GM19463 (cell line): ENCODE measurements around the gene CCSAP.
"Not testable (repeated sequence)": the region's sequence is repeated elsewhere in the genome, so short reads cannot be mapped to it uniquely, and the experiment has no call there.

Experiments used
- ATAC-seq: cut with Tn5 transposase; IDR thresholded peaks from one replicate; pipeline ENCODE4 v1.9.1; 2021; ENCODE audit warnings: mild to moderate bottlenecking, moderate library complexity; ENCODE audit not compliant: unreplicated experiment

CCSAP gene

DNA sequence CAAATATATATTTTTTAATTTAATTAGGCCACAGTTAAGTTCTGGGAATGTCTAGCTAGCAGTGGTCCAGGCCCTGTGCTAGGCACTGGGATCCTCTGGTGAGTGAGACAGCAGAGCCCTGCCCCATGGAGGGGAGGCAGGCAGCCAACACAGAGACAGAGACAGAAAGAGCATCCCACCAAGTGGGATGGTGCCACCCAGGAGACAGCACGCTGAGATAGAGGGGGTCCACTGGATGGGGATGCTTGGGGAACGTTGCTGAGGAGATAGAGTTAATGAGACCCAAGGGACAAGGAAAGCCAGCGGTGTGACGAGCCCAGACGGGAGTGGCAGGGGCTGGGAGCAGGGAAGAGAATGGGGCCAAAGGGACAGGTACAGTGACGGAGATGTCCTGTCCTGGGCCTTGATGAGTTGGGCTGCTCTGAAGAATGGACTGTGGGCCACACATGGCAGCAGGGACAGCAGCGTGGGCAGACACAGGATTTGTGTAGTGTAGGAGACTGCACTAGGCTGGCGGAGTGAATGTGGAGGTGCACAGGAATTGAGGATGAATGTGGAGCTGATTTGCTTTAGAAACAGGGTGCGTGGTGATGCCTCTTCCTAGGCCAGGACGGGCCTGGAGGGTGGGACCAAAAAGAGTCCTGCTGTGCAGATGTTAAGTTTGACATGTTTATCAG, 49.2 kb downstream of the CCSAP start:
- ATAC-seq, result no peak

- ATAC-seq, result not testable (repeated sequence)
Observed at GRCh38 chr1:229291686-229292085, 51.2 kb downstream of the CCSAP start.

- no peak for ATAC-seq
Observed at GRCh38 chr1:229288516-229288915, 54.3 kb downstream of the CCSAP start.

GRCh38 chr1:229287267-229287666, 55.6 kb downstream of the CCSAP start:
- ATAC-seq, result no peak

GRCh38 chr1:229286099-229286766, 56.6 kb downstream of the CCSAP start:
- ATAC-seq, result no peak

DNA sequence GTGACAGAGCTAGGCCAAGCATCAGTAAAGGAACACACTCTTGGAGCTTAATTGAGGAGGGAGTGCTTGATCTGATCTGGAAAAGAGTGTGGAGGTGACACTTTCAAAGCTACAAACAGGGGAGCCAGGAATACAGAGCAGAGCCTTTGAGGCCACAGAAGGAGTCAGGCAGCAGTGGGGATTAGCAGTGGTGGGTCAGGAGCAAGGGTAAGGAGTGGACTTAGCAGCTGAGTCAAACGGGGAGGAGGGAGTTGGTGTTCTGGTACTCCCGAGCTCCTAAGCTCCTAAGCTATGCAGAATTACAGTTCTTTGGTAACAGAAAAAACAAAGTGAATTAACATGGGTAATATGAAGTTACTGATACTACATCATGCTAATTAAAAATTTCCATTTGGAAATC, 57.4 kb downstream of the CCSAP start:
- no peak for ATAC-seq

DNA sequence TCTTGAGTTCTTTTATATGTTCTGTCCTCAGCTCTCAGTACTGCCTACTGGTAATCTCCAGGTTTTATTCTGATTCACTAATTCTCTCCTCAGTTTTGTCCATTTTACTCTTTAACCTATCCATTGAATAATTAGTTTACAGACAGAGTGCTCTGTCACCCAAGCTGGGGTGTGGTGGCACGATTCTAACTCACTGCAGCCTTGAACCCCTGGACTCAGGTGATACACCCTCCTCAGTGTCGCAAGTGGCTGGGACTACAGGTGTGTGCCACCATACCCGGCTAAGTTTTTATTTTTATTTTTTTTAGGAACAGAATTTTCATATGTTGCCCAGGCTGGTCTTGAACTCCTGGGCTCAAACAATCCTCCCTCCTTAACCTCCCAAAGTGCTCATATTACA, 58.0 kb downstream of the CCSAP start:
- ATAC-seq, result no peak

DNA sequence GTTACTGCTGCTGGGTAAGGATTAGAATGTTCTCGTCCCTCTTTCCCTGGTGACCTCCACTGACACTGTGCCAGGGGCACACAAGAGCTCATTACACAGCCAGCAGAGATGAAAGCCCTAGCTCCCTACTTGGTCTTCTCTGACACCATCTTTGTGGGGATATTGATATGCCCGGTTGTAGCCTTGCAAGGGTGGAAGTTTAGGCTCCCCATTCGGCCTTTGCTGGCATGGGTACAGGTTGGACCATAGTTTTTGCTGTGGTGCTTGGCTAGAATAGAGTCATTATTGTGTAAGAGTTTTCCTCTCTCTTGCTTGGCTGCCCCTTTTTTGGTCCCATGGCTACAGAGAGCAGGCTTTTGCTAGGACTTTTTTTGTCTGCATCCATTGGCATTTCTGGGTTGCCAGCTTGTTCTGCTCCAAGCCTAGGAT, 59.6 kb downstream of the CCSAP start:
- ATAC-seq, result no peak

GRCh38 chr1:229282295-229282823, 60.5 kb downstream of the CCSAP start:
- ATAC-seq, result no peak

GRCh38 chr1:229281339-229281926, 61.4 kb downstream of the CCSAP start:
- ATAC-seq, result no peak

DNA sequence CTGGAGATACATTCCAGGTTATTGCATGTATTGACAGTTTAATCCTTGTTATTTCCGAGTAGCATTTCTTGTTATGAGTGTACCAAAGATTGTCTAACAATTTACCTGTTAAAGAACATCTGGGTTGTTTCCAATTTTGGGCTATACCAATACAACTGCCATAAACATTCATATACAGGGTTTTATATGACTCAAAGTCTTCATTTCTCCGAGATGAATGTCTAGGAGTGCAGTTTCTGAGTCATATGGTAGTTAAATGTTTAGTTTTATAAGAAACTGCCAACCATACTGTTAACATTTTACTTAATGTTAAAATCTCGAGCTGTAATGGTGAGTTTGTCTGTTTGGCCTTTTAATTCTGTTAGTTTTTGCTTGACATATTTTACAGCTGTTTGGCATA, 61.9 kb downstream of the CCSAP start:
- ATAC-seq, result no peak

GRCh38 chr1:229280037-229280828, 62.6 kb downstream of the CCSAP start:
- ATAC-seq, result no peak

GRCh38 chr1:229279242-229279641, 63.6 kb downstream of the CCSAP start:
- no peak for ATAC-seq

- ATAC-seq, result no peak
Observed at GRCh38 chr1:229278120-229278741, 64.6 kb downstream of the CCSAP start.

DNA sequence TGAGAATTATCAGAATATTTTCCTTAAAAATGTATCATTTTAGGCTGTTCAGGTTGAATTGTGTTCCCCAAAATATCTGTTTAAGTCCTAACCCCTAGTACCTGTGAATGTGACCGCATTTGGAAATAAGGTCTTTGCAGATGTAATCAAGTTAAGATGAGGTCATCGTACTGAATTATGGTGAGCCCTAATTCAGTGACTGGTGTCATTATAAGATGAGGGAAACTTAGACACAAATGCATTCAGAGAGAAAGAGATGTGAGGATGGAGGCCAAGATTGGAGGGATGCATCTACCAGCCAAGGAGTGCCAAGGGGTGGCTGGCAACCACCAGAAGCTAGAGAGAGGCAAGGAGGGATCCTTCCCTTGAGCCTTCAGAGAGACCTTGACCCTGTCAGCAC, 67.8 kb downstream of the CCSAP start:
- no peak for ATAC-seq

- no peak for ATAC-seq
Observed at GRCh38 chr1:229273507-229274232, 69.2 kb downstream of the CCSAP start.

DNA sequence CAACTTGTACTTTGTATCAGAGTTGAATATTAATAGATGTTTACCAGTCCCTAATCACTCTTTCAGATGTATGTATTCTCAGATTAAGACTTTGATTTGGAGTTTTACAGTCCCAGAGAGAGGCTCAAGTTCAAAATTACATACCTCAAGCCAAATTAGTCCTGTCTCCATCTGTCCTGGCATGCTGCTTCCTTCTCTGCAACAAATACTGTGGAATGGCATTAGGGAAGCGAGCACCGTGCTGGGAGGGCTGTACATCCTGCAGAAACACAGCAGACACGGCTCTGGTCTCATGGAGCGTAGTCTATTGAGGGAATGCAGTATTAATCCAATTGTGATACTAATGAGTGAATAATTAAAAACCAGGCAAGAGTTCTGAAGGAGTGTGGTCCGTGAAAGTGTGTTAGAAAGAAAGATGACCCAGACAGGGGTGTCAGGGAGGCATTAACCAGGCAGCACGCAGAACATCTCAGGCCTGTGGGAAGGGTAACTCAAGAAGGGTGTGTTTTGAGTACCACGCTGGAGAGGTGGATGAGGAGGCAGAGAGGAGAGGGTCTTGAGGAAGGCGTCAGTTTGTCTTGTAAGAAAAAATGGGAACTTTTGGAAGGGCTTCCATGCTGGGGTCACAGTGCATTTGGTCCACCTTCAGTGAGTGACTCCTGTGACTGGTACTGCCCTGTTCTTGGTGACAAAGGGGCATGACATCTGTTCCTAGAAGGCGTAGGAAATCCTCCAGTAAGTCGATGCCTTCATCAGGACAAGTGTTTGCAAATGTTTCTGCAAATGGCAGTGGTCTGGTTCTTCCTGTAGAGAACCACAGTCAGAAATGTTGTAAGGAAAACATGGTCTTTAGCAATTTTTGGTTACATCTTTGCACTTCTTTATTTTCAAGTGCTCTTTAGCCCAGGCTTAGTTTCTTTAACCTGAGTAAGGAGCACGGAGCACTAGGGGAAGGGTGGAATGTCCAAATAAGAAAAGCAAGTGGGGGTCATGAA, 70.4 kb downstream of the CCSAP start:
- no peak for ATAC-seq

GRCh38 chr1:229271448-229272159, 71.2 kb downstream of the CCSAP start:
- peak; percentile 56 for ATAC-seq
